RCC 7860 (cell line): Measurements from ENCODE around the gene TSC22D3.
"Not testable (repeated sequence)": the region's sequence is repeated elsewhere in the genome, so short reads cannot be mapped to it uniquely, and the experiment has no call there.

Experiments
- DNase-seq: peaks from one replicate; pipeline ENCODE4 v3.0.0-alpha.2; 2015; ENCODE audit warnings: low spot score
- FAIRE-seq: peaks from 2 replicates; lab custom pipeline; 2012; peaks lifted over from hg19 to GRCh38; lab: Jason Lieb, UNC

TSC22D3 gene

GRCh38 chrX:107775734-107776511 is at the start of gene TSC22D3:
Gene TSC22D3 (minus strand): TSS chrX:107775787. CDS start chrX:107775419, 368 bp downstream.
- DNase-seq, result peak; percentile 65
- peak; percentile 81 for FAIRE-seq

- DNase-seq, result peak; percentile 3
- no peak for FAIRE-seq
Measured at GRCh38 chrX:107823456-107823855, 47.9 kb upstream of the TSC22D3 start.

GRCh38 chrX:107823042-107823441 is 47.5 kb upstream of the TSC22D3 start:
- no peak for FAIRE-seq
- no peak for DNase-seq

DNA sequence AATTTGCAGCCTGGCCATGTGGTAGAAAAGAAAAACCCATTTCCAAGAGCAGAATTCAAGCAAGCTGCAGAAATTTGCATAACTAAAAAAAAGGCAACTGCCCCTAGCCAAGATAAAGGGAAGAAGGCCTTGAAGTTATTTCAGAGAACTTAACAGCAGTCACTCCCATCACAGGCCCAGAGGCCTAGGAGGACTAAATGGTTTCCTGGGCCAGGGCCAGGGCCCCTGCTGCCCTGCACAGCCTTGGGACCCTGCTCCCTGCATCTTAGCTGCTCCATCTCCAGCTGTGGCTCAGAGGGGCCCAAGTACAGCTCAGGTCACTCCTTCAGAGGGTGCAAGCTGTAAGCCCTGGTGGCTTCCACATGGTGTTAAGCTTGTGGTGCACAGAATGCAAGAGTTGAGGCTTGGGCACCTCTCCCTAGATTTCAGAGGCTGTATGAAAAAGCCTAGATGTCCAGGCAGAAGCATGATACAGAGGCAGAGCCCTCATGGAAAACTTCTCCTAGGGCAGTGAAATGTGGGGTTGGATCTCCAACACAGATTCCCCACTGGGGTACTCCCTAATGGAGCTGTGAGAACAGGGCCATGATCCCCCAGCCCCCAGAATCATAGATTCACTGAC is 43.4 kb upstream of the TSC22D3 start:
- DNase-seq, result no peak
- FAIRE-seq, result no peak

DNA sequence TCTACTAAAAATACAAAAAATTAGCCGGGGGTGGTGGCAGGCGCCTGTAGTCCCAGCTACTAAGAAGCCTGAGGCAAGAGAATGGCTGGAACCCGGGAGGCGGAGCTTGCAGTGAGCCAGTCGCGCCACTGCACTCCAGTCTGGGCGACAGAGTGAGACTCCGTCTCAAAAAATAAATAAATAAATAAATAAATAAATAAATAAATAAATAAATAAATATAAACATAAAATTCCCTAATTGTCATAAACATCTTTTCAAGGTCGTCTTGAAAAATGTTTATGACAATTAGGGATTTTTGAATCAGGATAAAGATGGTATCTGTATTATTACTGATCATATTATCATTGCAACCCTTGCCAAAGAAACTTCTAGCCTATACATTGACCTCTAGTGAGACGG is 34.5 kb upstream of the TSC22D3 start:
- FAIRE-seq, DNase-seq: not testable (repeated sequence)

DNA sequence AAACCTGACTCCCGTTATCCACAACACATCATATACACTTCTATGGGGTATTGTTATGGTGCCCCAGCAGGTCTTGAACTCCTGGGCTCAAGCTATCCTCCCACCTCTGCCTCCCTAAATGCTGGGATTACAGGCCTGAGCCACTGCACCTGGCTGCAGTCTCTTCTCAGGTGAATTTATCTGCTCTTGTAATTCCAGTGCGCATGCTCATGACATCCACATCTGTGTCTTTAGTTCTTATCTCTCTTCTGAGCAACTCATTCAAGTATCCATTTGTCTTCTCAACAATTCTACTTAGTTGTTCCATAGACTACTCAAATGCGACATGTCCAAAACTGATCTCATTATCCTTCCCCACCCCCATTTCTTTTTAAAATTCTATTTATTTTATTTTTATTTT is 29.6 kb upstream of the TSC22D3 start:
- no peak for FAIRE-seq

DNA sequence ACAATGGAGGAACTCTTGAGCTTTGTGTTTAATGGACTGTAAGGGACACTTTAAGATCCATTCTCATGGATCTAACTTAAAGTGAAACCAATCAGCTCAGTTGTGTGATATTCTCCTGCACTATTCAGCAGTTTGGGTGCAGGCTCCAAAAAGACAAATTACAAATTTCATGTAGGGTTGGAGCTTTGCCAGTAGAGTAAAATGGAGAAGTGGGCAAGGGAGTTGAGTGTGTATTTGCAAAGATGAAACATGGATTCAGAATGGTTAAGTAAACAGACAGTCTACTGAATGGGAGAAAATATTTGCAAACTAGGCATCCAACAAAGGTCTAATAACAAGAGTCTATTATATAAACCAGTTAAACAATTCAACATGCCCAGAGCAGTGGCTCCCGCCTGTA is 28.8 kb upstream of the TSC22D3 start:
- FAIRE-seq (no peak), DNase-seq (no peak)

More for the DNA sequence above, 29.6 kb upstream of the TSC22D3 start:
- DNase-seq, result no peak

GRCh38 chrX:107787827-107788226 is 12.2 kb upstream of the TSC22D3 start:
- no peak for DNase-seq
- FAIRE-seq, result no peak

DNA sequence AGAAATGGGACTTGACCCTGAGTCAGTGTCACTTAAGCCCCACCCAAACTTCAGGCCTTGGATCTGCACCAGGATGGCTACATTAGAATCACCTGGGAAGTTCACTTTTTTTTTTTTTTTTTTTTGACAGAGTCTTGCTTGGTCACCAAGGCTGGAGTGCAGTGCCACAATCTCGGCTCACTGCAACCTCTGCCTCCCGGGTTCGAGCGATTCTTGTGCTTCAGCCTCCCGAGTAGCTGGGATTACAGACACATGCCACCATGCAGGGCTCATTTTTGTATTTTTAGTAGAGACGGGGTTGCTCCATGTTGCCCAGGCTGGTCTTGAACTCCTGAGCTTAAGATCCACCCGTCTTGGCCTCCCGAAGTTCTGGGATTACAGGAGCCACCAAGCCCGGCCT is 4.9 kb upstream of the TSC22D3 start:
- DNase-seq, result no peak
- no peak for FAIRE-seq

GRCh38 chrX:107777536-107777832 is 1.9 kb upstream of the TSC22D3 start, which contains the start of gene NCBP2L:
Gene NCBP2L (plus strand): TSS chrX:107777733. CDS start chrX:107794221, 16,488 bp downstream.
- FAIRE-seq (no peak), DNase-seq (no peak)

GRCh38 chrX:107776649-107777535 is 1.3 kb upstream of the TSC22D3 start:
- FAIRE-seq, result peak; percentile 88
- peak; percentile 70 for DNase-seq

- no peak for FAIRE-seq
- no peak for DNase-seq
Measured at GRCh38 chrX:107775000-107775733, 420 bp downstream of the TSC22D3 start.

DNA sequence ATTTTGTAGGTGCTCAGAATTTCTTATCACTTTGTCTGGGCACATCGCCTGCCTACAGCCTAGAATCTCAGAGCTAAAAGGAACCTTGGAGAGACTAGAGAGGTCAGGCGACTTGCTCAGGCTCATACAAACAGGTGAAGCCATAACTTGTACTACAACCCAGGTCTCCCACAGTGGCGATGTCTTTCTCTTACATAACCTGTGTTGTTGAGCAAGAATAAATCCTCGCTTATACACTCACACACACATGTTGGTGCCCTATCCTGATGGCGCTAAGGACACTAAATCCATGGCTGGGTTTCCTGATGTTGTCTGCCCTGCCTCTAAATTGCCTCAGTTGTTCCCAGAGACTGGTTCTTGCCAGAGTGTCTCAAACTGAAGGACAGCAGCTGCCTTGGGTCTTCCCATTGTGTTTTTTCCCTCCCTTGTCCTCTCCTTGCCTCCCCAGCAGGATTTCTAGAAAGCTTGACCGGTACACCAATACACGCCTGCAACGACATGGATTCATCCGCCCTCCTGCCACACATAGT is 1.6 kb downstream of the TSC22D3 start:
- no peak for FAIRE-seq
- DNase-seq, result no peak

GRCh38 chrX:107773206-107773605 is 2.4 kb downstream of the TSC22D3 start:
- no peak for DNase-seq
- FAIRE-seq, result no peak

DNA sequence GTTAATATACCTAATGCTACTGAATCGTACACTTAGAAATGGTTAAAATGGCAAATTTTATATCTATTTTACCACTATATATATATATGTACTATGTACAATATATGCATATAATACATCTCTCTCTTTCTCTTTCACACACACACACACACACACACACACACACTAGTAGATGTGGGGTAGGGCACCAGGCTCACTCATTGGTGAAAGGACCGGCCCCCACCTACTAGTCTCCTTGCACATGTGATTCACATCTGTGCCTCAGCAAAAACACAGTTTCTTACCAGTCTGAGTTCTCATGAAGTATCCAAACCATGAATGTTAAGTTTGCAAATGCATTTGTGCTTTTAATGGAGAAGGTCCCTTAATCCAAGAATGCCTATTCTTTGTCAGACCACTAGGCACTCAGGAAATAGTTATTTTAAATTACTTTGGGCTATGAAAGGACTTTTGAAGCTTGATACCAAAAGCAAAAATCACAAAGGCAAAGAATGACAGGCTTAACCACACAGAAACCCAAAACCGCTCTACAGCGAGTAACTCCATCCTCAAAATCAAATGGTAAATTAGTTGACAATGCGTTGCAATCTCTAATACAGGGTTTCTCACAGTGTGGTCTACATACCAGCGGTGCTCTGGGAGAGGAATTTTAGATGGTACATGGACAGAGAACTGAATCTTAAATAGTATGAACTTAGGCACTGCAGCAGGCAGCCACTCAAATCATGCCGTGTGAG is 5.8 kb downstream of the TSC22D3 start:
- no peak for FAIRE-seq
- DNase-seq, result no peak

DNA sequence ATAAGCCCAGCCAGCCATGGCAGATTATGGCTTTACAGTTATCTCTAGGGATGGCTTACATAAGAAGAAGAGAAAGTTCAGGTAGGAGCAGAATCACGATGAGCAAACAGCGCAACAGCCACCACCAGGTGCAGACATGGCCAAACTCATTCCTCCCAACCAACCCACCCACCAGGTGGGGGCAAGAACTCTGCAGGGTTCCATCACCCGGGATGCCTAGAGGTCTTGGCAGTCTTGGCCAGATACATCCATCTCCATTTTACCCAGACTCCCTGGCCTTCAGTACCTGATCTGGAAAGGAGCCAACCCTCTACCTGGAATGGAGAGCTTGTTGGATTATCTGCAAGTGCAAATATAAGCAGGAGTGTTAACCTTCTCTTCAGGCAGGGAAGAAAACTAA is 7.5 kb downstream of the TSC22D3 start:
- FAIRE-seq (no peak), DNase-seq (no peak)

GRCh38 chrX:107766470-107767150 is 9.0 kb downstream of the TSC22D3 start:
- DNase-seq (peak; percentile 60), FAIRE-seq (peak; percentile 84)

DNA sequence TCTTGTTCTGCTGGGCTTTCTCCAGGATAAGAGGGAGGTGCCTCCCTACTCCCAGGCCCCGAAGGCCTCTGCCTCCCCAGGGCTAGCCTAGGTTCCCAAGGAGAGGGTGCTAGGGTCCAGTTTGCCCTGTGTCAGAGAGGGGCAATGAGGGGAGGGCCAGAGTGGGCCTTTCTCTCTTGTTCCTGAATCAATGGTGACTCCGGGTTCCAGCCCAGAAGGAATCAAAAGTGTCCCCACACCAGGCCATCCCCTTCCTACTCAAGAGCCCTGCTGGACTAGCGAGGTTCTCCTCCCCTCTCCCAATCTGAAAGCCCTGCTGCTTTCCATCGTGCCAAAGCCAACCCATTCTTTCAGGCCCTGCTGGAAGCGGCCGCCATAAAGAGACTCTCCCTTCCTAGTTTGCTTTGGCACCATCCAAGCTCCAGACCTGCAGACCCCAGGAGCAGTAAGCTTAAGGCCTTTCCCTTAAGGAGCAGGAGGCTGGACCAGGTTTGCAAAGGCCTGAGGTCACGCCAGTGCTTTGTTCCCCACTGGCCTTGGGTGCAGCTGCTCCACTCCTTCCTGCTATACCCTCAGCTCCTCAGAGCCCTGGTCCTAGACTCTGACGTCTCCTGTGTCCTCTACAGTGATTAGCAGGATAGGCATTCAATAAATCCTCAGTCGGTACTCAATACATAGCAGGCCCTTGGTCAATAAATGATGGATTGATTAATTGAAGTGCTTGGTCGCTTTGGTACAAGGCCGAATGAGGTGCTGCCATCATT is 10.6 kb downstream of the TSC22D3 start:
- FAIRE-seq (no peak), DNase-seq (no peak)

DNA sequence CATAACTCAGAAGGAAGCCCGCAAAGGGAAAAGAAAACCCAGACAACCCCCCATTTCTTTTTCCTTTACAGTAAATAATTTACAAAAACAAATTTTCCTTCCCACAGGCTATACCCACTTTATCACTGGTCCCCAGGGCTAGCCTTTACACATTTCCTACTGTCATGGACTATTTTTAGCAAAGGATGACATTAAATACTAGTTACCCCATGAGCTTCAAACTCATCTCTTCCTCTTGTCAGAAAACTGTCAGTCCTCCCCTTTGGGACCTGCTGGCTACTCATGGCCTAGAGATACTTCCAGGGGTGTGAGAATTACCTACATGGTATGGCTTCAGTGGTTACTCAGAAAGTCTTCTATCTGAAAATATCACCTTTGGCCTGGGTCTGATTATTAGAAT is 11.9 kb downstream of the TSC22D3 start:
- FAIRE-seq (no peak), DNase-seq (no peak)
